Measurements from ENCODE around the gene EXTL1.

EXTL1 gene

DNA sequence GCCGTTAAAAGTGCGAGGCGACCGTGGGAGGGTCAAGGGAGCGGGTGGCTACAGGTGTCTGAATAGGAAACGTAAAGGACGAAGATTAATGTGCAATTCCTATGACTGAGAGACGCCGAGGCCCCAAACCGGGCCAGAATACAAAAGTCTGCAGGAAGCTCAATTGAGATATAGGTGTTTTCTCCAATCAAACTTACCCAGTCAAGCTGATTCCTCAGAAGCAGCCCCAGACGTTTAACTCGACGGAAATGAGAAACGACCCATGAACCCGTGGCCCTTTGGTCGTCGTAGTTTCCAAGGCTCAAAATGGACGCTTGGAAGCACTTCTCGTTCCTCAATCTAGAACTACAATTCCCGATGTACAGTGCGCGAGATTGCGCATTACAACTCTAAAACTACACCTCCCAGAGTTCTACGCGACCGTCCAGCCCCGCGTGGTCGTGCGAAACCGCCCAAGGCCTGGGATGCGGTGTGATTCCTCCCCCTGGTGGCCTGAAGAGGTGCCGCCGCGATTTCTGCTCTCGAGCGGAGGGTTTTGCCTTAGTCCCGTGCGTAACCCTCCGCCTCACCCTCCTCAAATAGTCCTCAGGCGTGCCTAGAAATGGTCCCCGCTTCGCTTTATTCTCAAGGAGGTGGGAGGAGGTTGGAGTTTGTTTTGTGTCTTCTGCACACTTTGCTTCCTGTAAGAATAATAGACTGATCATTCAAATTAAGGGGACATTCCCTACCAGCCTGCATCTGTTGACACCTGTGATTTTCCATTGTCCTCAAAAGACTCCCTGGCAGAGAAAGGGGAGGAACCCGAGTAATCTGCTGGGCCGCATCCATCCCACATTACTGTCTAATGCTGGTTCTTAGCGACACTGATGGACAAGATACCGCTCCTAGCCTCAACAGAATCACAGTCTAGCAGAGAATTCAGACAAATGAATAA is 23.5 kb upstream of the EXTL1 start, which contains the start of gene PAFAH2:
TSS of gene PAFAH2 (minus strand) at position 236 of the 934 bp plus-strand sequence. CDS start 7,247 bp downstream, outside the sequence.
- DNase-seq, result peak; percentile 98

DNA sequence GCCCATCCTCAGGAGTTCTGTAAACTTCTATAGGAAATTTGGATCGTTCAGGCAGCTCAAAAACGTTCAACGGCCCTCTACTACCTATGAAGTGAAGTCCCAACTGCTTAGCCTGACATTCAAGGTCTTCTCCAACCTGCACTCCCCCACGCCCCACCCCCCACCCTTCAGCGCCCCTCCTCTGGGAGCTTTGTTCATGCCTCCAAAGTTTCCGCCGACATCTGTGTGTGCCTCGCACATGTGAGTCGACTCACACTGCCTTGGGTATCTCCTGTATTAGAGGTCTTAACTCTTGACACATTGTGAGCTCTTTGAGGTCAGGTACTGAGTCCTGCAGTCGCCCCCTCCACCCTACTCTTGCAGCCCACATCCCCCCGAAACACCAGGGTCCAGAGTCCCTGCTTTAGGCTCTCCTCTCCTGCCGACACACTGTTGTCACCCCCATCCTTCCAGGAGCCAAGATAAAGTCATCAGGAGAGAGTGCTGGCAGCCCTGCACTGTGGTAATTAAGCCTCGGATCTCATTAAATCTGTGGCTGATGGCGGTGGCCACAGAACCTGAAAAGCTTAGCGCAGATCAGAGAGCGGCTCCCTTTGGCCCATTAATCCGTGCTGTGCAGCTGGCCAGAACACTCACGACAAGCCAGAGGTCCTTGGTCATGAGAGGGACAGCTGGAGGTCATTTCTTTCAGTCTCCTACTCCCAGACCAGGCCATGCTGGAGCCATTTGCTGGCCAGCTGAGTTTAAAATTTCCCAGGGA is 22.4 kb upstream of the EXTL1 start:
- DNase-seq, result no peak

DNA sequence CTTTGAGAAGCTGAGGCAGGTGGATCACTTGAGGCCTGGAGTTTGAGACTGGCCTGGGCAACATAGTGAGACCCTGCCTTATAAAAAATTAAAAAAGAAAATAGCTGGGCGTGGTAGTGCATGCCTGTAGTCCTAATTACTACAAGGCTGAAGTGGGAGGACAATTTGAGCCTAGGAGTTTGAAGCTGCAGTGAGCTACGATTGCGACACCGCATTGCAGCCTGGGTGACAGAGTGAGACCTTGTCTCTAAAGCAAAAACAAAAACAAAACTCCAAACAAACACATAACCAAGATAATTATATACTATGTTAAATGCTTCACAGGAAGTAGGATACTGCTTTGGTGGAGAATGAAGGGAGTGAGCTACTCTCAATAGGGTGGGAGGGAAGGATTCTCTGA is 18.3 kb upstream of the EXTL1 start:
- DNase-seq, result no peak

DNA sequence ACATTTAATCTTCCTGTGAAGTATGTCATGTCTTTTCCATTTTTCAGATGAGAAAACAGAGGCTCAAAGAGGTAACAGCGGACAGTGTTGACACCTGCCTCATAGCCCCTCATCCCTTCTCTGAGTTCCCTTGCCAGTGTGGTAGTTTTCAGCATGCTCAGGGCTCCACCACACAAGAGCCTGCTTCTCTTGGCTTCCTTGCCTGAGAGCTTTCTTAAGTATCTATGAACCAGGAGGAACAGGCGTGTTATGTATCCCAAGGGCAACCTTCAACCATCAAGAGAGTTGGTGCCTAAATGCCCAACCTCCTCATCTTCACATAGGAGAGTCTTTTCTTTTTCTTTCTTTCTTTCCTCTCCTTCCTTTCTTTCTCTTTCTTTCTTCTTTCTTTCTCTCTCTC is 17.8 kb upstream of the EXTL1 start:
- no peak for DNase-seq

DNA sequence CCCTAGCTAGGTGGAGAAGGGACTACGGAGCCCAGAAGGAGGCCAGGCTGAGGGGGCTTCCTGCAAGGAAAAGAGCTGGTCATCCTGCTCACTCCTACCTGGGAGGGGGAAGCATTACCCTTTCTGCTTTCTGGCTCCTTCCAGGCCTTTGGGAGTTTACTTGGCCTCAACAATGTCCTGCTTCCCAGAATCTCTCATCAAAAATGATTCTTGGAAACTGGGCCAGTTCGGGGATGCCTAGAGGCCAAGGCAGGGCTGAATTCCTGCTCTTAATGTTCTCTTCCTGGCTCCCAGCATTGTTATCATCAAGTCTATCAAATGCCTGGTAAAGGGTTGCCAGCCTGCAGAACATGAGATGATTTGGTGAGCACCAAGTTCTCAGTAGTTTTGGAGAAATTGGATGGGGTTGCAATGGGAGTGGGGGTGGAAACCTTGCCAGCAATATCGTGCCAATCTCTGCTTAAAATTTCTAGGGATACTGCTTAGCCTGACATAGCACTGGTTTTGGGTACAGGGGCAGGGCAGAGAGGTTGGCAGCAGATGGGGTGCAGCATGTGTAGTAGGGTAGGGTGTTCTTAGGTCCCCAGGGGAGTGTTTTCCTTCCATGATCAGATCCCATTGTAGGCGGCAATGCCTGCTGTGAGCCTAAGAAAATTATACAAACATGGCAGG is 16.0 kb upstream of the EXTL1 start:
- no peak for DNase-seq

DNA sequence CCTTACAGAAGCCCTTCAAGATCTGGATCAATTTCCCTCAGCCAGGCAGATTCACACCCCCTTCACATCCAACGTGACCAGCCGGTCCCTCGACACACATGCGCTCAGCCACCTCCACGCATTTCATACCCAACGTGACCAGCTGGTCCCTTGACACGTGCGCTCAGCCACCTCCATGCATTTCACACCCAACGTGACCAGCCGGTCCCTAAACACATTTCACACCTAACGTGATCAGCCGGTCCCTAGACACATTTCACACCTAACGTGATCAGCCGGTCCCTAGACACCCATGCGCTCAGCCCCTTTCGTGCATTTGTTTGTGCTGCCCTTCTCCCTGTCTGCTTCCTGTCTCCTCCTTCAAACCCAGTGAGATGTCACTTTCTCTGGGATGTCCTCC is 14.9 kb upstream of the EXTL1 start:
- no peak for DNase-seq

DNA sequence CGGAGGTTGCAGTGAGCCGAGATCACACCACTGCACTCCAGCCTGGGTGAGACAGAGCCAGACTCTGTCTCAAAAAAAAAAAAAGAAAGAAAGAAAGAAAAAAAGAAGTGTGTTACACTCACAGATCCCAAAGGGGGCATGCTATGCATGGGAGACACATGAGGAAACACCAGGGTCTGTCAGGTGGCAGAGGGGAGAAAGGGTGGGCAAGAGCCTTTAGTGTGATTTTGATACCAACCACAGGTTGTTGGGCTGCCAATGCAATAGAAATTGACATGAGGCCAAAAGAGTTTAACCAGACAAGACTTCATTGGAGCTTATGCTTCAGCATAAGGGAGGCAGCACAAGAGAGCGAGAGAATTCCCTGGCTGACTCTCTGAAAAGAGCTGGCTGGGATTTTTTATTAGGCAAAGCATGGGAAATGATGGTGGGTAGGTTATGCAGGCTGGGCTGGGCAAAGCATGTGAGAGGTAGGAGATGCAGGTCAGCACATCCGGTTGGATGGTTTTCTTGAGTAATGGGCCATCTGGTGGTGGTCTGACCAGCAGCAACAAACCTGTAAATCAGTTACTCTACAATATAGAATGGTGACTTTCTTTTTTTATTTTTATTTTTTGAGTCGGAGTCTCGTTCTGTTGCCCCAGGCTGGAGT is 11.7 kb upstream of the EXTL1 start:
- DNase-seq, result peak; percentile 69

DNA sequence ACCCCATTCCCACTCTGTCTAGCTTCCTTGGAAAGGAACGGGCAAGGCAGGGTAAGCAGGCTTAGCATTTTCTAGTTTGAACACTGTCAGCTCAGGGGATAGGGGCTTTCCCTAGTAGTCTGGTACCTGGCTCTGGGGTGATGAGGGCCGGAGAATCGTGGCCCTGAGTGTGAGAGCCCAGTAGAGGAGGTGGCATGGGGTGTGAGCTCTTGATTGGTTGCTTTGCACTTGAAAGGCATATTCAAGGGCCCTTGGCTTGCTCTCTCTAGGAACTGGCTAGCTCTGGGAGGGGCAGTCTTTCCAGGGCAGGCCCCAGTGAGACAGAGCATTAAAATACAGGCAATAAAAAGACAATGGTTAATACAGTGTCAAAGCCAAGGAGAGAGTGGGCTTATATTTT is 10.8 kb upstream of the EXTL1 start:
- DNase-seq, result no peak

DNA sequence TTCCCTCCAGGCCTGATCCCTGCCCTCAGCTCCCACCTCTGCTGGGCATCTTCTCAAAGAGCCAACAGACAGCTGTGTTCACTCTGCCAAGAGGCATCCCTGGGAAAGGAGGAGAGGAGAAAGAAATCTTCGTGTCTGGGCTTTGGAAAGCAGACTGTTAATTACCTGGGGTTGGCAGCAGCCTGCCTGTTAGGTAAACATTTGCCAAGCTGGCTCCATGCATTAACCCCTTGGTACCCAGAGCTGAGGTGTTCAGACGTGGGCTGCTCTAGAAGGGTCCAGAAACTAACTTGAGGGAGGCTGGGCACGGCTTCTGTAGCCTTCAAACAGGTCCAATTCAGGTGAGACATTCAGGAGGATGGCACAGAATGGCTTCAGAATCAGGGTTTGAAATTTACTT is 8.7 kb upstream of the EXTL1 start:
- no peak for DNase-seq

DNA sequence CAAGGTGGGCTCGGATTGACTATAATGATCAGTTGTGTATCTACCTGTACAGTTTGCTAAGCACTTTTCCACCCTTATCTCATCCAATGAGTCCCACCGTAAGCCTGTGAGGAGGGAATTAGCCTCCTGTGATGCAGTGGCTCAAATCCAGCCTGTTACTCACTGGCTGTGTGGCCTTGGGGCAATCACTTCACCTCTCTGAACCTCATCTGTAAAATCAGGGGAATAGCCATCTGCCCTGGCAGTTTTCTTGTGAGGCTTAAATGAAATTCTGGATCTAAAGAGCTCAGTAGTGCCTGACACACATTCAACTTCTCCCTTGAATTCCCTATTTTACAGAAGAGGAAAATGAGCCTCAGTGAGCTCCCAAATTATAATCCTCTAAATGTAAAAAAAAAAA is 7.4 kb upstream of the EXTL1 start:
- no peak for DNase-seq

DNA sequence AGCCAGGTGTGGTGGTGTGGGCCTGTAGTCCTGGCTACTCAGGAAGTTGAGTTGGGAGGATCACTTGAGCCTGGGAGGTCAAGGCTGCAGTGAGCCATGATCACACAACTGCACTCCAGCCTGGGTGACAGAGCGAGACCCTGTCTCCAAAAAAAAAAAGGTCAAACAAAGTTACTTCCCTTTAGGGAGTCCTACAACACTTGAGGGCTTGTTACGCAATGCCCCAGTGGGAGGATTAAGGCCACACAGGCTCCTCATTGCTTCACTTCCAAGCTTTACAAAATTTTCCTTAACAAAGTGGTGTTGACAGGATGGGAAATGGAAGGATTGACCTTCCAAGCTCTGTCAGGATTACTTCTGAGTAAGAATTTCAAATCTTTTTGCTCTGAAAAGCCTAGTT is 6.2 kb upstream of the EXTL1 start:
- DNase-seq, result no peak

DNA sequence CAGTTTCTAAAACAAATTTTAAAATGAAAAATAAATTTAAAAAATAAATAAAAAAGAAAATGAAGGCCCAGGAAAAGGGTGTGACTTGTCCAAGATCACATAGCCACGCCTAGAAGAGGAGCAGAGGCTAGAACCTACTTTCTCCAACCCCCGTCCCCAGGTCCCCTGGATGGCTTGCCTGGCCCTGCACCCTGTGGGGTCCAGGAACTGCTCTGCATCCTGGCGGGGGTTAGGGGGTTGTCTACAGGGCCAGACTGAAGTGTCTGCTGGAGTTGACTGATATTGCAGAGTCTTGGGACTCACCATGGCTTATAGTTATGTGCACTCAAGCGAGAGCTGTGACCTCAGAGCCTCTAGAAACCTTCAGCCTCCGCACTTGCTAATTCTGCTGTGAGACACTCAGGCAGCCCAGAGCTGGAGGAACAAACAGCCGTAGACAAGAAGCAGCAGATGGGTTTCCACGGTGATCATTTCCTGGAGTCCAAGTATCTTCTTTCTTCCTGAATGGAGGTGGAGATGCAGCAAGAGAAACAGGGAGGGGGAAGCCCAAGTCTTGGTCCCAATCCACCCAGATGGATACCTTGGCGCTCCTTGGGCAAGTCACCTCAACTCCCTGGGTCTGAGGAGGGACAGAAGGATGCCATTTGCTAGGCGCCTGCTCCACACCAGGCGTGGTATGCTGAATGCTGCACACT is 5.2 kb upstream of the EXTL1 start:
- no peak for DNase-seq

DNA sequence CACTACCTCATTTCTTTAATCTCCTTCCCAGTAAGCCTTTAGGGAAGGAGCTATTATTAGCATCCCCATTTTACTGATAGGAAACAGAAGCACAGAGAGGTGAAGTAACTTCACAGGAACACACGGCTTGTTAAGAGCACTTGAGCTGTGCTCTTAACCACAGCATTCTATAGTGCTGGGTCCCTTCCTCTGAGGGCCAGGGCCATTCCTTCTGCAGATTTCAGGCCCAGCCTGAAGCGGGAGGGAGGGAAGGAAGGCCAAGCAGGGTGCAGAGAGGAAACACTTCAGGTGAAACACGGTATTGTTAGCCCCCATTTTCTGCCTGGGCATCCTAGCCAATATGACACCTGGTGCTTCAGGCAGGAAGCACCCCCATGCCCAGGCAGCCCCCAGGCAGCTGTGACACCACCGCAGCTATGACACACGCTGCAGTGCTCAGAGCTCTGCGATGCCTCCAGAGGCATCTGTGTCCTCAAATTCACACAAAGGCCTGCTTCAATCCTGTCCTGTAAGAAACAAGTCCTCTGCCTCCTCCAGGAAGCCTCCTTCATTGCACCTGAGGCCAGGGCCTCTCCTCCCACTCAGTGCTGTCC is 4.5 kb upstream of the EXTL1 start:
- DNase-seq, result no peak

DNA sequence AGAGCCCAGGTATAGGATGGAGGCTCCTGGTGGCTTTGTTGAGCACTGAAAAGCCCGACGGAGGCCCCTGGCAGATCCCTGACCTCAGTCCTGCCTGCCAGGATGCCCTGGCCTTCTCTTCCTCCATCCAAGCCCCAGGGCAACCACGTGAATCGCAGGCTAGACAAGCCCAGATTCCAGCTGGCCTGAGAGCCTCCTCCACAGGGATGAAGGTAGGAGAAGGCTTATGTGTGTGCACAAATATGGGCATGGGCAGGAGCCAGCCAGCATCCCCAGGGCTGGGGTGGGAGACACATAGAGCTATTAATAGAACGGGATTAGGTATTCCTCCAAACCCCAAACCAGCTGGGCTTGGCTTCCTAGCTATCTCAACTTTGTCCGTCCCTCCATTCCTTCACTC is 4.0 kb upstream of the EXTL1 start:
- no peak for DNase-seq

DNA sequence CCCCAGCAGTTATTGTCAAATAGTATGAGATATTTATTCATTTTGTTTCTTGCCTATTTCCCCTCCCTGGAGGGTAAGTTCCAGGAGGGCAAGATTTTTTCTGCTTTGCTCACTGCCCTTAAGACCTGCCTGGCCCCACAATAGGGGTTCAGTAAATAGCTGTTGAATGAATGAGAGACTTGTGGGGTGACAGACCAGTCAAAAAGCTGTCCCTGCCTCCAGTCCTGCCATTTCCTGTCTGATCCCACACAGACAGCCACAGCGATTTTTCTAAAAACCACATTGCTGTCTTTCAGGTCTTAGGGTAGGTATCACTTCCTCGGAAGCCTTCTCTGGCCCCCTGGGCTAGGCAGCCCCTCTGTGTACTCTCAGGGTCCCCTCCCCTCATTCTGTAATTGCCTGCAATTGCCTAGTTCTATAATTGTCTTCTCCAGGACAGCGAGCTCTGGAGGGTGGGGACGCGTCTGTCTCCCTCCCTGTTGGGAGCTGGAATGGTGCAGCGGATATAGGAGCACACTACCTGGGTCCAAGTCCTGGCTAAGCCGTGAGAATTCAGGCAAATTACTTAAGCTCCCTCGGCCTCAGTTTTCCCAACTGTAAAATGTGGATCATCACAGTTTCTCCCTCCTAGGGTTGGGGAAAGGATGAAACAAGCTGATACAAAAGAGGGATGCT is 1.8 kb upstream of the EXTL1 start:
- no peak for DNase-seq

DNA sequence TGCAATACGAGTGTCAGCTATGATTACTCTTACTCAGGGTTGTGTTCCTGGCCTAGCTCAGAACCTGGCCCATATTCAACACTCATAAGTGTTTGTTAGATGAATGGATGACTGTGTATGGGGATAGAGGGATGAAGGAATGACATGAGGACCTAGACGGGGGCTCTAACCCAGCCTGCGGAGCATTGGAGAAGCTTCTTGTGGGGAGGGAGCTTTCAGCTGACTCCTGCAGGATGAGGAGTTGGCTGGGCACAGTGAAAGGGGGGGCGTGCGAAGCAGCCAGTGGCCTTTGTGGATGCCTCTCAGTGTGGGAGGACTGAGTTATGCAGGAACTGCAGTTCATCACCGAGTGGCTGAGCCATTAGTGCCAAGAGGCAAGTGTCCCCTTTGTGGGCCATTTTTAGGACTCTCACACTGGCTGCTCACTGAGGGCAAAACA is 1.2 kb upstream of the EXTL1 start:
- DNase-seq, result no peak

DNA sequence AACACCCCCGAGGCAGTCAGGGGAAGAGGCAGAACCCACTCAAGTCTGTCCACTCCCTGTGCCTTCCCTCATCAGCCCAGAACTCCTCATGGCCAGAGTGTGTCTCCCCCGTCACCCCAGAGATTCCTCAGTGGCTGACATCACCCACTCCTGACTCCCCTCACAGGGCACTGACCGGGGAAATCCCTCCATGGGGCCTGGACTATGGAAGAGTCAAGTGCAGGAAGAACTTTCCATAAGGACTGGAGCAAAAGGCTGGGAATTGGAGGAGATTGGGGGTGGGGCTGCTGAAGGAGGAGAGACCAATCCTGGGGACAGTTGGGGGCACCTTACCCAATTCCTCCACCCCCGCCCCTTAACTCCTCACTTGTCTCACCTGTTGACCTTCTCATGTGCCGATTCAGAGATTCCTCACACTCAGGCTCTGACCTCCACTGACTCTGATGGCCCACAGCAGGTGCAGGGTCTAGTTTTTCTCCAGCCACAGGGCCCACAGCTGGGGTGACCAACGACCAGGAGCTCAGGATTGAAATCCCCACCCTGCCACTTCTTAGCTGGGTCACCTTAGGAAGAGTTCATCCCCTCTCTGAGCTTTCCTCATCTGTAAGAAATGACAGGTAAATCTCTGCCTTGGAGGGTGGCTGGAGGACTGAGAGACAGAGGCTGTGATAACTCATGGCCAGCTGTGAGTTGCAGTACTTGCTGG is 481 bp upstream of the EXTL1 start:
- DNase-seq, result no peak

DNA sequence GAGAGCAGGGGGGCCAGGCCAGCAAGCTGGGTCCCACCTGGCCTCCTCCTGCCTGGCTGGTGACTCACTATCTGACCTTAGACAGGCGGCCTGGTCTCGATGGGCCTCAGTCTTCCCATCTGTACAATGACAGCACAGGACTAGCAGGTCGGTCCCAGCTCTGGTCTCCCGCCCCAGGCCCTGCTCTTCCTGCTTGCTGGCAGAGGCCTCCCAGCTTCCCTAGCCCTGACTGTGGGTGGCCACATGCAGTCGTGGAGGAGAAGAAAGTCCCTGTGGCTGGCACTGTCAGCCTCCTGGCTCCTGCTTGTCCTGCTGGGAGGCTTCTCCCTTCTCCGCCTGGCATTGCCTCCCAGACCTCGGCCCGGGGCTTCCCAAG is 817 bp downstream of the EXTL1 start:
- DNase-seq, result no peak

DNA sequence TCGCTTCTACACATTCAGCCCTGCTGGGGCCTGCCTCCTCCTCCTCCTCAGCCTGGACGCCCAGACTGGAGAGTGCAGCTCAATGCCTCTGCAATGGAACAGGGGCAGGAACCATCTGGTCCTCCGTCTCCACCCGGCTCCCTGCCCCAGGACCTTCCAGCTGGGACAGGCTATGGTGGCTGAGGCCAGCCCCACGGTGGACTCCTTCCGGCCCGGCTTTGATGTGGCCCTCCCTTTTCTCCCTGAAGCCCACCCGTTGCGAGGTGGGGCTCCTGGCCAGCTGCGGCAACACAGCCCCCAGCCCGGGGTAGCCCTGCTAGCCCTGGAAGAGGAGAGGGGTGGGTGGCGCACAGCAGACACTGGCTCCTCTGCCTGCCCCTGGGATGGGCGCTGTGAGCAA is 1.4 kb downstream of the EXTL1 start:
- DNase-seq, result no peak

DNA sequence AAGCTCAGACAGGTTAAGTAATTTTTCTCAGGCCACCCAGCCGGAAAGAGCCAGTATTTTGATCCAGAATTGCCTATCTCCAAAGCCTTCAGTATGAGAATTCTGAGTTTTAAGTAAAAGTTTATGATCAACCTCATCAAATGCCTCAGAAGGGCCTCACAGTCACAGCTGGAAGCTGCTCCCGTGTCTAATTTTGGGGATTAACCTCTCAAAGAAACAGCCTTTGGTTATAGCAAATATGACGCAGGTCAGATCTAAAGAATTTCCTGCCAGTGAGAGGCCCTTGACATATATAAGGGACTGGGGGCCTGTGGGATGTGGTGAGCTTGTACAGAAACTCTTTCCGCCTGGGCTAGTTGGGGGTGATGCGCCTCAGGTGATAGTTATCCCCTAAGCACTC is 2.3 kb downstream of the EXTL1 start:
- no peak for DNase-seq

DNA sequence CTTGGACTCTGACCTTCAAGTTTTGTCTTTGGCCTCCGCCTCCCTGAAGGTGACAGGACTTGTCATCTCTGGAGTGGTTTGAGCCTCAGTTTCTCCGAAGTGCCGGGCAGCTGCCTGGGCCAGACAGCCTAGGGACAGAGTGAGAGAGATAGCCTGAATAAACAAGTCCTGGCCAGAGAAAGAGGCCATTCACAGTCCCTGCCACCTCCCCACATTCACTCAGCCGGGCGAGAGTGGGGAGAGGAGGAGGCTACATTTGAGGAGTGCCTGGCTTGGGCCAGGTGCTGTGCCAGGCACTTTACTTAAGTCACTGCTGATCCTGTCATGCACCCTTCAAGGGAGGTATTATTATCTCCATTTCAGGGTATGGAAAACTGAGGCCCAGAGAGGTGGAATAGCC is 3.5 kb downstream of the EXTL1 start:
- no peak for DNase-seq

All from islet precursor cell (in vitro differentiated cells).